Spinal cord (tissue), 10 donors: ENCODE data around the gene SLC39A13. TPM values are rescaled to one million over a fixed set of nuclear protein-coding genes. Genes with fewer than 3 reads are reported as not detected.
A peak's percentile ranks its signal among the peaks of the same experiment; 100 is the strongest.

Source experiments
- DNase-seq, 6 donors: peaks; one replicate each; pipeline versions ENCODE4 v3.0.0 to v3.0.0-alpha.2; 2013 to 2015; ENCODE audit warnings: low spot score in 6 of 6, low read depth in 4 of 6
- H3K27ac ChIP-seq: one replicate; pipeline ENCODE4 v1.5.1; 2013; ENCODE audit warnings: low read depth, low read length, control low read depth
- H3K27me3 ChIP-seq: one replicate; pipeline ENCODE4 v1.6.1; 2013; ENCODE audit warnings: low read length; ENCODE audit not compliant: control insufficient read depth, insufficient read depth
- H3K36me3 ChIP-seq: one replicate; pipeline ENCODE4 v1.6.1; 2013; ENCODE audit warnings: low read length; ENCODE audit not compliant: control insufficient read depth, insufficient read depth
- H3K4me1 ChIP-seq: one replicate; pipeline ENCODE4 v1.6.1; 2013; ENCODE audit warnings: low read length; ENCODE audit not compliant: control insufficient read depth, insufficient read depth
- H3K4me3 ChIP-seq: one replicate; pipeline ENCODE4 v1.5.1; 2013; ENCODE audit warnings: low read depth, low read length, control low read depth
- H3K9me3 ChIP-seq: one replicate; pipeline ENCODE4 v1.6.1; 2013; ENCODE audit warnings: low read length; ENCODE audit not compliant: control insufficient read depth, insufficient read depth
- WGBS: methylation state at CpG from one replicate; pipeline ENCODE4 v1.1.5; 2013; ENCODE audit warnings: missing lambda C conversion rate; ENCODE audit not compliant: insufficient coverage; 5-methylcytosine and 5-hydroxymethylcytosine counted together
- long read RNA-seq, 4 donors: transcript quantifications; one replicate each; lab custom pipeline, GENCODE V29; 2026
- polyA plus RNA-seq, 2 donors: library from polyadenylated mRNA; unstranded; fragments of 120-200 nt; gene quantifications; one replicate each; pipeline ENCODE4 v1.2.1, GENCODE V29; 2013; ENCODE audit not compliant: insufficient read length in 2 of 2
- total RNA-seq, 2 donors: library from RNA; depleted of rRNA in 1 of 2; stranded (reverse); fragments of 120-200 nt in 1 of 2; fragments of >200 nt in 1 of 2; gene quantifications; one replicate each; pipeline versions ENCODE4 v1.2.3 to v1.2.4, GENCODE V29; 2013 to 2014
- donor health status: healthy.

Gene SLC39A13
- total RNA-seq (10 to 100 TPM; 18.7 to 44.8 TPM), polyA plus RNA-seq (10 to 100 TPM; 39.2 to 51.4 TPM)
- long read RNA-seq, donor 1, partial matches to known transcripts: 0 of 10 reads
- long read RNA-seq, donor 1, other reads (novel, unspliced or antisense): 7 of 10 reads
- long read RNA-seq, donor 2, partial matches to known transcripts: 0 of 2 reads
- long read RNA-seq, donor 2, other reads (novel, unspliced or antisense): 0 of 2 reads
- long read RNA-seq, donor 3: 0 reads
- long read RNA-seq, donor 4, partial matches to known transcripts: 0 of 13 reads
- long read RNA-seq, donor 4, other reads (novel, unspliced or antisense): 11 of 13 reads

DNA sequence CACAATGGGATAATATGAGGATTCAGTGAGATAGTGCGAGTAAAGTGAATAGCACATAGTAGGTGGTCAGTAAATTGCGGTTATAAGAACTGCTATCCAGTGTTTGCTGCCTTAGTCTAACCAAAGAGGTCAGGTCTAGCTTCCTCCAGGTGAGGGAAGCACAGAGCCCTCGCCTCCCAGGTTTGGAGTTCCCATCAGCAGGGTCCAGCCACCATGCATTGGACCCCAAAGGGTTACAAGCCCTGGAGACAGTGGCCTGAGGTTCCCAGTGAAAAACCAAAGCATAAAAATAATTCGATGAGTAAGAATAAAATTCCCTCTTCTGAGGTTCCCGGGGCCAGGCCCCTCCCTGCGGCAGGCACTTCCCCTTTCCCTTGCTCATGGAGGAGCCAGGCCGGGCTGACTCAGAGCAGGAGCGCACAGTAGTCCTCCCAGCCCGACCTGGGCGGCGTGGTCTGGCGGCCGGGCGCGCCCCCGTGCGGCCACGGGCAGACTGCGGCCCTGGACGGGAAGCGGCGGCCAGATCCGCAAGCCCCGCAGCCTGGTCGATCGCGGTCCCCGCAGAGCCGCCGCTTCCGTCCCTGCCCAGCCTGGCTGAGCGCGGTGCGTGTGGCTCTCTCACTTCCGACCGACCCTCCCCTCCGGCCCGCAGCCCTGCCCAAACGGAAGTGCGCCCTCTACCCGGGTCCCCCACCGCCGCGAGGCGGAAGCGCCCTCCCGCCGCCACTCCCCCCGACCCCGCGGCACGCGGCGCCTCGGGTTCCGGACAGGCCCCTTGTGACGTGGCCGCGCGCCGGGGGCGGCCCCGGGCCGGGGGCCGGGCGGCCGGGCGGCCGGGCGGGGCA lies at the start of gene SLC39A13:
TSS of gene SLC39A13 (plus strand) at position 845 of the 845 bp plus-strand sequence. CDS start 1,505 bp downstream, outside the sequence.
- H3K27ac ChIP-seq: peak within 1 kb of the TSS; percentile 87
- H3K9me3 ChIP-seq: no peaks in the 10 kb centered on the region
- 1% methylated on average over 70 of the region's 70 CpGs for WGBS
- peak; percentile 78 to 97 (median 86) for DNase-seq
- peak within 1 kb of the TSS; percentile 82 for H3K4me3 ChIP-seq
- peaks cover 35% of the 10 kb centered on the region for H3K36me3 ChIP-seq
- no peaks in the 10 kb centered on the region for H3K27me3 ChIP-seq
- peaks cover 47% of the 10 kb centered on the region for H3K4me1 ChIP-seq

- no peak for DNase-seq
- Histone ChIP-seq H3K27me3 (no peaks in the 10 kb centered on the region), H3K36me3 (peaks cover 11% of the 10 kb centered on the region), H3K9me3 (no peaks in the 10 kb centered on the region), H3K27ac (no peak overlapping the region), H3K4me1 (no peaks in the 10 kb centered on the region), H3K4me3 (no peak overlapping the region)
- WGBS: 83% methylated on average over 13 of the region's 14 CpGs
Observed at GRCh38 chr11:47358731-47359051, 49.7 kb upstream of the SLC39A13 start.

- no peaks in the 10 kb centered on the region for H3K9me3 ChIP-seq
- H3K27me3 ChIP-seq: no peaks in the 10 kb centered on the region
- 72% methylated on average over 7 of the region's 7 CpGs for WGBS
- DNase-seq: no peak
- H3K4me3 ChIP-seq: no peak overlapping the region
- H3K27ac ChIP-seq: no peak overlapping the region
- peaks cover 11% of the 10 kb centered on the region for H3K36me3 ChIP-seq
- no peaks in the 10 kb centered on the region for H3K4me1 ChIP-seq
Observed at GRCh38 chr11:47359162-47359561, 49.2 kb upstream of the SLC39A13 start.

DNA sequence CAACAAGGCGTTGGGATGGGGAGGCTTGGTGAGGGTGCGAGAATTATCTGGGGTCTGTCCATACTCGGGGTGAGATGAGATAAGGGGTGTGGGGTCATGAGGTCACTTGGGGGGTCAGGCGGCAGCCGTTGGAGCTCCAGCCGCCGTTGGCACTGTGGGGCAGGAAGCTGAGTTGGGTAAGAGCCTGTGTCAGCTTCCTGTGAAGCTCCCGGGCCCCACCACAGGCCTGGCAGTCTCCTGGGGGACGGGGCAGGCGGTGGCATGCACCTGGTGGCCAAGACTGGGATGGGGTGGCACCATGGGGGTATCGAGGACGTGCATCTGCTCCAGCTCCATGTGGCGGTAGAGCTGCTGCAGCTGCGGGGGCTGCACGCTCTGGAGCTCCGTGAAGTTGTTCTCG lies 48.8 kb upstream of the SLC39A13 start:
- 80% methylated on average over 15 of the region's 17 CpGs for WGBS
- Histone ChIP-seq H3K36me3 (peaks cover 11% of the 10 kb centered on the region), H3K9me3 (no peaks in the 10 kb centered on the region), H3K27me3 (no peaks in the 10 kb centered on the region), H3K27ac (no peak overlapping the region), H3K4me1 (no peaks in the 10 kb centered on the region), H3K4me3 (no peak overlapping the region)
- no peak for DNase-seq

DNA sequence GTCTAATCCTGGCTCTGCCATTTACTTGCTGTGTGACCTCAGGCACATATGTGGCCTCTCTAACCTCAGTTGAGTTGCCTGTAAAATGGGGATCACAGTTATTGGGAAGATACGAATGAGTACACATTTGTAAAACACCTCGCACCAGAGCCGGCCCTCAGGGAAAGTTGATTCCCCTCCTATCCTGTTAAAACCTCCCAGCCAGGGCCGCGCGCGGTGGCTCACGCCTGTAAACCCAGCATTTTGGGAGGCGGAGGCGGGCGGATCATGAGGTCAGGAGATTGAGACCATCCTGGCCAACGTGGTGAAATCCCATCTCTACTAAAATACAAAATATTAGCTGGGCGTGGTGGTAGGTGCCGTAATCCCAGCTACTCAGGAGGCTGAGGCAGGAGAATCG lies 48.0 kb upstream of the SLC39A13 start:
- 97% methylated on average over 10 of the region's 15 CpGs for WGBS
- Histone ChIP-seq H3K9me3 (no peaks in the 10 kb centered on the region), H3K4me1 (no peaks in the 10 kb centered on the region), H3K36me3 (peaks cover 11% of the 10 kb centered on the region), H3K27ac (no peak overlapping the region), H3K27me3 (no peaks in the 10 kb centered on the region), H3K4me3 (no peak overlapping the region)
- no peak for DNase-seq

DNA sequence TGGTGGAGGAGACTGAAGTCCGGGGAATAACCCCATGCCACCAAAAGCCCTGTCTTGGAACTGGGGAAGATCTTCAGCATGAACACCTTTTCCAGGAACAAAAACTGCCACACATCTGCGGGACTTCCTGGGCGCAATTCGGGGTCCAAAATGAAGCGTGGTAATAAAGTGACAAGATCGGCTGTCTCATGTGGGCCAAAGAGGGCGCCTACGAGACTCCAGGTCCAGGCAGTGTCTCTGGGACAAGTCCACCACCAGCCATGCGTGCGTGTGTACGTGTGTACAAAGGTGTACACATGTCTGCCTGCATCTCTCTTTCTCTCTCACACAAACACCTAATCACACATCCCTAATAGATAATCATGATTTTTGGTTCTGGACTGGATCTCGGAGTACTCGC lies 47.0 kb upstream of the SLC39A13 start:
- WGBS: 71% methylated on average over 11 of the region's 13 CpGs
- Histone ChIP-seq H3K9me3 (no peaks in the 10 kb centered on the region), H3K4me1 (no peaks in the 10 kb centered on the region), H3K27ac (no peak overlapping the region), H3K27me3 (no peaks in the 10 kb centered on the region), H3K36me3 (peaks cover 6% of the 10 kb centered on the region), H3K4me3 (no peak overlapping the region)
- no peak for DNase-seq

DNA sequence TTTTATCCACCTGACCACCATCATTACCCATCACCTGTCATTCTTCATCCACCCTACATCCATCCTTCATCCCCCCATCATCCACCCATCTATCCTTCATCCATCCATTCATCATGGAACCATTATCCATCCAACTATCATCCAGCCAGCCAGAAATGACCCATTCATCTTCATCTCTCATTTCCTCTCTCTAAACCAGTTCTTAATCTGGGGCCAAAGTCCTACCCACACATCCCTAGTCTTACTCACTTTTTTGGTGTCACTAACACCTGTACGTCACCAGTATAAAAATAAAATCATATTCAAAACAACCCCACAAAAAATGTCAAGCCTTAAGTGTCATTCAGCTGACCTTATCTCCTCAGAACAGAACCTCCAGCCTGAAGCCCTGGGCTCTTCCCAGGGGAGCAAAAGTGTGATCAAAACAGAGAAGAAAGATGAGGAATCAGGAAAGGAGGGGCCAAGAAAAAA lies 42.3 kb upstream of the SLC39A13 start:
- no peaks in the 10 kb centered on the region for H3K4me1 ChIP-seq
- H3K27me3 ChIP-seq: no peaks in the 10 kb centered on the region
- WGBS: no CpG with 5 or more reads among the region's 1 CpG
- no peaks in the 10 kb centered on the region for H3K9me3 ChIP-seq
- no peaks in the 10 kb centered on the region for H3K36me3 ChIP-seq
- no peak overlapping the region for H3K4me3 ChIP-seq
- no peak overlapping the region for H3K27ac ChIP-seq
- no peak for DNase-seq

- Histone ChIP-seq H3K36me3 (no peaks in the 10 kb centered on the region), H3K4me3 (no peak overlapping the region), H3K27me3 (no peaks in the 10 kb centered on the region), H3K4me1 (peaks cover 9% of the 10 kb centered on the region), H3K9me3 (no peaks in the 10 kb centered on the region), H3K27ac (no peak overlapping the region)
- DNase-seq: no peak
- 54% methylated on average over 2 of the region's 3 CpGs for WGBS
Observed at GRCh38 chr11:47369676-47370075, 38.7 kb upstream of the SLC39A13 start.

DNA sequence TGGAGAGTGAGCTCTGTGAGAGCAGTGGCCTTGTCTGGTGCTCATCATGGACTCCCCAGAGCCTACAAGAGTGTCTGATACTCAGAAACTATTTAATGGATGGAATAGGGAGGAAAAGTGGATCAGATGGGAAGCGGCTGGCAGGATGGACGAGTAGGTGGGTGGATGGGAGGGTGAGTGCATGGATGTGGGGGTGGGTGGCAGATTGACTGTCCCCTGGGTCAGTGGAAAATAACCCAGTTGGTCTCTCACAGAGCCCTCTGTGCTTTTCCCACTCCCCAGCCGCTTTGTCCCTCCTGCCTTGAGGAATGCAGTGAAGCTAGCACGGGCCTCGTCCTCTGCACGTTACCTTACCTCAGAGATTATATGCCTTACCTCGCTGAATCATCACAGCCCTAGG lies 36.0 kb upstream of the SLC39A13 start:
- no CpG with 5 or more reads among the region's 7 CpGs for WGBS
- H3K27ac ChIP-seq: no peak overlapping the region
- no peaks in the 10 kb centered on the region for H3K27me3 ChIP-seq
- H3K9me3 ChIP-seq: no peaks in the 10 kb centered on the region
- no peak for DNase-seq
- peaks cover 9% of the 10 kb centered on the region for H3K4me1 ChIP-seq
- no peaks in the 10 kb centered on the region for H3K36me3 ChIP-seq
- H3K4me3 ChIP-seq: no peak overlapping the region
